OCI-LY7 (cell line): Measurements from ENCODE around the gene ADORA2A. TPM values are rescaled to one million over a fixed set of nuclear protein-coding genes. Genes with fewer than 3 reads are reported as not detected.

Source experiments
- BruUV-seq: library from RNA; stranded (reverse); fragments of 400-500 nt; replicated peaks from 2 replicates; lab custom pipeline; 2021; lab: Mats Ljungman, UMichigan
- CTCF ChIA-PET: fragments of 300-600 bp; sonication (Branson Sonifier 250); formaldehyde crosslinking; loops from one replicate; lab custom pipeline; 2022; ENCODE audit warnings: antibody characterized with exemption; ENCODE audit not compliant: unreplicated experiment; lab: Charles Lee
- POLR2A ChIA-PET: fragments of 300-600 bp; sonication (Branson Sonifier 250); formaldehyde crosslinking; loops from one replicate; lab custom pipeline; 2022; ENCODE audit warnings: antibody characterized with exemption; lab: Charles Lee
- DNase-seq: peaks from one replicate; pipeline ENCODE4 v3.0.0-alpha.2; 2015; ENCODE audit warnings: low spot score
- H2AFZ ChIP-seq: fragments of 200-600 bp; sonication (generic), shearing (Covaris generic); 2 replicates; pipeline ENCODE4 v1.6.1; 2014; ENCODE audit warnings: mild to moderate bottlenecking, antibody characterized with exemption, low read length, moderate library complexity
- H3K27ac ChIP-seq: fragments of 200-600 bp; sonication (generic); 2 replicates; pipeline ENCODE4 v1.5.1; 2014; ENCODE audit warnings: mixed run types, low read depth, mild to moderate bottlenecking, moderate library complexity, low read length, inconsistent platforms; ENCODE audit not compliant: poor library complexity, severe bottlenecking
- H3K36me3 ChIP-seq: fragments of 200-600 bp; sonication (generic); 2 replicates; pipeline ENCODE4 v1.6.1; 2014; ENCODE audit warnings: mild to moderate bottlenecking, antibody characterized with exemption, low read length, moderate library complexity, mixed read lengths; ENCODE audit not compliant: insufficient read depth
- H3K4me1 ChIP-seq: fragments of 200-600 bp; sonication (generic); 2 replicates; pipeline ENCODE4 v1.5.1; 2014; ENCODE audit warnings: mild to moderate bottlenecking, low read length; ENCODE audit not compliant: insufficient read depth, poor library complexity, severe bottlenecking
- H3K4me2 ChIP-seq: fragments of 200-600 bp; sonication (generic); 2 replicates; pipeline ENCODE4 v1.6.1; 2014; ENCODE audit warnings: mild to moderate bottlenecking, low read length
- H3K4me3 ChIP-seq: fragments of 200-600 bp; sonication (generic); 2 replicates; pipeline ENCODE4 v1.5.1; 2014; ENCODE audit warnings: mild to moderate bottlenecking, low read depth, low read length; ENCODE audit not compliant: poor library complexity, severe bottlenecking
- H3K79me2 ChIP-seq: fragments of 200-600 bp; sonication (generic); 2 replicates; pipeline ENCODE4 v1.6.1; 2016; ENCODE audit warnings: low read depth, mild to moderate bottlenecking, low read length, moderate library complexity, mixed read lengths; ENCODE audit not compliant: insufficient read depth
- H3K9me2 ChIP-seq: fragments of 200-600 bp; sonication (generic); 2 replicates; pipeline ENCODE4 v1.6.1; 2016; ENCODE audit warnings: mild to moderate bottlenecking, low read length, mixed read lengths; ENCODE audit not compliant: insufficient read depth
- H3K9me3 ChIP-seq: fragments of 200-600 bp; sonication (generic); 2 replicates; pipeline ENCODE4 v1.6.1; 2014; ENCODE audit warnings: mild to moderate bottlenecking, mixed run types, low read length, mixed read lengths
- H4K20me1 ChIP-seq: fragments of 200-600 bp; sonication (generic); 2 replicates; pipeline ENCODE4 v1.6.1; 2014; ENCODE audit warnings: mild to moderate bottlenecking, antibody characterized with exemption, low read length, moderate library complexity, mixed read lengths; ENCODE audit not compliant: insufficient read depth
- CTCF ChIP-seq: fragments of 200-600 bp; sonication (generic); conservative IDR thresholded peaks from 2 replicates; pipeline ENCODE4 v1.5.1; 2014; ENCODE audit warnings: mild to moderate bottlenecking, antibody characterized with exemption, low read length, moderate library complexity, mixed read lengths
- EZH2phosphoT487 ChIP-seq: fragments of 200-600 bp; sonication (generic); IDR thresholded peaks from 2 replicates; pipeline ENCODE4 v1.6.1; 2018; ENCODE audit warnings: low read depth, borderline replicate concordance, mild to moderate bottlenecking, mixed run types, antibody characterized with exemption, low read length, moderate library complexity, mixed read lengths
- intact Hi-C: fragments of 100-400 bp; cut with micrococcal nuclease; formaldehyde crosslinking; loops from one replicate; pipeline ENCODE4 v1.10.0; 2022; ENCODE audit not compliant: unreplicated experiment
- total RNA-seq, 2 experiments: library from RNA; depleted of rRNA in 1 of 2; stranded (reverse); fragments of >200 nt in 1 of 2; shearing (Covaris generic) in 1 of 2; gene quantifications; 2 replicates each; pipeline ENCODE4 v1.2.3, GENCODE V29; 2014 to 2022

ADORA2A gene
- total RNA-seq, 2 experiments from 2014 or later: 35.0 to 35.7 TPM

- TF ChIP-seq EZH2phosphoT487 (no peak), CTCF (no peak)
- ChIA-PET POLR2A (interaction anchor here (0.6 to 2.2 kb wide), 5 partner anchors 9 to 68 kb away, joined by 3 to 10 read pairs (median 3); no protein-coding TSS in a partner anchor), CTCF (interaction anchor here (0.6 to 1.2 kb wide), 5 partner anchors 7 to 88 kb away, joined by 3 to 4 read pairs (median 3); partner anchors contain the start of gene ADORA2A)
- Histone ChIP-seq H3K9me3 (no peaks in the 10 kb centered on the region), H3K9me2 (no peaks in the 10 kb centered on the region), H3K27ac (peak overlapping the region; percentile 99), H3K4me3 (peak overlapping the region; percentile 61), H3K4me2 (peak overlapping the region; percentile 97), H4K20me1 (no peaks in the 10 kb centered on the region), H3K79me2 (peaks cover 60% of the 10 kb centered on the region), H3K36me3 (peaks cover 47% of the 10 kb centered on the region; the same call in 1 of the 2 replicates), H3K4me1 (peaks cover 90% of the 10 kb centered on the region), H2AFZ (no peak overlapping the region)
- intact Hi-C loops: loop anchor here (1.0 to 2.0 kb wide), 2 partner anchors 121 to 164 kb away; partner anchors contain the start of genes GUCD1, SNRPD3 and SPECC1L
- peak; percentile 97 for DNase-seq
- BruUV-seq: TSS peak; percentile 62
Measured at GRCh38 chr22:24434471-24435322, 7.3 kb downstream of the ADORA2A start.

- intact Hi-C loops: loop anchor here (2.0 kb wide), 1 partner anchor 164 kb away; the partner anchor contains the start of gene SPECC1L
- no peak for TF ChIP-seq CTCF
- TF ChIP-seq EZH2phosphoT487: no peak
- Histone ChIP-seq H3K4me3 (peak overlapping the region; percentile 61), H3K9me3 (no peaks in the 10 kb centered on the region), H4K20me1 (no peaks in the 10 kb centered on the region), H3K4me2 (peak overlapping the region; percentile 97), H3K36me3 (peaks cover 52% of the 10 kb centered on the region; the same call in 1 of the 2 replicates), H2AFZ (no peak overlapping the region), H3K27ac (peak overlapping the region; percentile 99), H3K9me2 (no peaks in the 10 kb centered on the region), H3K4me1 (peaks cover 85% of the 10 kb centered on the region), H3K79me2 (peaks cover 54% of the 10 kb centered on the region)
- CTCF ChIA-PET: interaction anchor here (0.6 to 1.2 kb wide), 6 partner anchors 8 to 87 kb away, joined by 3 to 4 read pairs (median 3); partner anchors contain the start of gene ADORA2A
- POLR2A ChIA-PET: interaction anchor here (0.6 to 2.2 kb wide), 4 partner anchors 9 to 67 kb away, joined by 3 to 10 read pairs (median 4); no protein-coding TSS in a partner anchor
- DNase-seq: peak; percentile 33
- no TSS peak for BruUV-seq
Measured at GRCh38 chr22:24435323-24435645, 7.9 kb downstream of the ADORA2A start.
